NT2/D1 (cell line): ENCODE results near the gene UAP1.
A peak's percentile ranks its signal among the peaks of the same experiment; 100 is the strongest.

ENCODE experiments used
- DNase-seq: peaks from one replicate; pipeline ENCODE4 v3.0.0-alpha.2; 2011; ENCODE audit warnings: low read depth, low spot score
- H3K27me3 ChIP-seq: 2 replicates; pipeline ENCODE4 v1.6.0; 2011; ENCODE audit warnings: mild to moderate bottlenecking; ENCODE audit not compliant: insufficient read length, insufficient read depth
- H3K36me3 ChIP-seq: 2 replicates; pipeline ENCODE4 v1.6.1; 2011; ENCODE audit warnings: mild to moderate bottlenecking, low read length, mixed read lengths; ENCODE audit not compliant: insufficient read depth, insufficient read length
- H3K4me1 ChIP-seq: 2 replicates; pipeline ENCODE4 v1.5.1; 2011; ENCODE audit not compliant: insufficient read depth, insufficient read length
- H3K4me3 ChIP-seq: 2 replicates; pipeline ENCODE4 v1.5.1; 2011; ENCODE audit warnings: low read depth; ENCODE audit not compliant: insufficient read length
- H3K9ac ChIP-seq: 2 replicates; pipeline ENCODE4 v1.6.0; 2011; ENCODE audit warnings: low read depth; ENCODE audit not compliant: insufficient read length
- H3K9me3 ChIP-seq: 2 replicates; pipeline ENCODE4 v1.5.1; 2011; ENCODE audit warnings: mild to moderate bottlenecking, low read length; ENCODE audit not compliant: insufficient read depth
- SUZ12 ChIP-seq: IDR thresholded peaks from 2 replicates; pipeline ENCODE4 v1.6.1; 2011; ENCODE audit not compliant: insufficient read length, insufficient read depth; ENCODE audit errors: extremely low read depth
- YY1 ChIP-seq: IDR thresholded peaks from 2 replicates; pipeline ENCODE4 v1.6.1; 2011; ENCODE audit not compliant: insufficient read length, insufficient read depth
- ZNF274 ChIP-seq: IDR thresholded peaks from 2 replicates; pipeline ENCODE4 v1.6.1; 2011; ENCODE audit warnings: mild to moderate bottlenecking, low read depth, low read length

UAP1 gene

DNA sequence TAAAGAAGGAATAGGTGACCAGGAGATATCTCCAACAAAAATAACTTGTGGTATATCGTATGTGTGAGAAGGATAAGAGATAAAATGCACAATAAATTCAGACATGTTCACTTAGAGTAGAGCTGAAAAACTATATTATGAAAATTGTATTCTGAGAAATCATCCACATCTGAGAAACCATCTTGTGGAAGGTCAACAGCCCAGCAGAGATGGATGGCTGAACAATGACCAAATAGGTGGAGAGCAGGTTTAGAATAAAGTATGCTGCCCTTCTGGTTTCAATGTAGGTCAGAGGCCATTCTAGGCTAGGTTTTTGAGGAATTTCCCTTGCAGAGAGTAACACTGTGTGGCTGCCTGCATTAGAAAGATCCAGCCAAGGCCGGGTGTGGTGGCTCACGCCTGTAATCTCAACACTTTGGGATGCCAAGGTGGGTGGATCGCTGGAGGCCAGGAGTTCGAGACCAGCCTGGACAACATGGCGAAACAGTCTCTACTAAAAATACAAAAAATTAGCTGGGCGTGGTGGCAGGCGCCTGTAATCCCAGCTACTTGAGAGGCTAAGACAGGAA is 8.8 kb upstream of the UAP1 start:
- H3K9me3 ChIP-seq = no peaks in the 10 kb centered on the region
- no peaks in the 10 kb centered on the region for H3K4me1 ChIP-seq
- H3K36me3 ChIP-seq = no peaks in the 10 kb centered on the region
- TF ChIP-seq ZNF274 (no peak), YY1 (no peak), SUZ12 (no peak)
- no peak overlapping the region for H3K9ac ChIP-seq
- H3K4me3 ChIP-seq = no peak overlapping the region
- DNase-seq = no peak
- H3K27me3 ChIP-seq = no peaks in the 10 kb centered on the region

- Histone ChIP-seq H3K36me3 (no peaks in the 10 kb centered on the region), H3K9me3 (no peaks in the 10 kb centered on the region), H3K9ac (no peak overlapping the region), H3K4me3 (no peak overlapping the region), H3K27me3 (no peaks in the 10 kb centered on the region), H3K4me1 (no peaks in the 10 kb centered on the region)
- TF ChIP-seq SUZ12 = no peak
- TF ChIP-seq ZNF274 = no peak
- TF ChIP-seq YY1 = no peak
- no peak for DNase-seq
Measured at GRCh38 chr1:162554258-162554657, 7.3 kb upstream of the UAP1 start.

DNA sequence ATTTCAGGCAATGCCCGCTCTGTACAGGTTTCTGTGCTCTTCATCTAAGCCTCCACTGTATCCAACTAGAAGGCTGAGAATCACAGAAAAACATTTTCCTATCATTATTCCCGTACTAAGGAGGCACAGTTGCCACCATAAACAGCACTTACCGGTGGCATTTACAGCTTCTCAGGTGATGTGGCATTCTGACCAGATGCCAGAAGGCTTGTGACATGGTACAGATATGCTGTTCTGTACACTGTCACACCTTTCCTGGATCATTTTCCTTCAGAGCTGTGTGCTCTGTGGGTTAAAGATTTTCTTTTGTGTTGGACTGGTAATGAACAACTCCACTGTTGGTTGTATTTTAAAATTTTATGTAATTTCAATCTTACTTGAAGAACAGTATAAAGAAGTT is 4.0 kb upstream of the UAP1 start:
- H3K27me3 ChIP-seq = peaks cover 9% of the 10 kb centered on the region
- H3K4me1 ChIP-seq = no peaks in the 10 kb centered on the region
- no peak for DNase-seq
- no peak overlapping the region for H3K9ac ChIP-seq
- TF ChIP-seq ZNF274 = no peak
- TF ChIP-seq SUZ12 = no peak
- TF ChIP-seq YY1 = no peak
- no peaks in the 10 kb centered on the region for H3K36me3 ChIP-seq
- no peak overlapping the region for H3K4me3 ChIP-seq
- no peaks in the 10 kb centered on the region for H3K9me3 ChIP-seq

GRCh38 chr1:162560303-162561036 is 1.1 kb upstream of the UAP1 start:
- H3K4me1 ChIP-seq = no peaks in the 10 kb centered on the region
- DNase-seq = no peak
- no peaks in the 10 kb centered on the region for H3K9me3 ChIP-seq
- H3K4me3 ChIP-seq = peak overlapping the region; percentile 86
- peaks cover 1% of the 10 kb centered on the region for H3K36me3 ChIP-seq
- peak overlapping the region; percentile 86 for H3K9ac ChIP-seq
- peaks cover 11% of the 10 kb centered on the region for H3K27me3 ChIP-seq
- no peak for TF ChIP-seq SUZ12
- no peak for TF ChIP-seq ZNF274
- TF ChIP-seq YY1 = no peak

DNA sequence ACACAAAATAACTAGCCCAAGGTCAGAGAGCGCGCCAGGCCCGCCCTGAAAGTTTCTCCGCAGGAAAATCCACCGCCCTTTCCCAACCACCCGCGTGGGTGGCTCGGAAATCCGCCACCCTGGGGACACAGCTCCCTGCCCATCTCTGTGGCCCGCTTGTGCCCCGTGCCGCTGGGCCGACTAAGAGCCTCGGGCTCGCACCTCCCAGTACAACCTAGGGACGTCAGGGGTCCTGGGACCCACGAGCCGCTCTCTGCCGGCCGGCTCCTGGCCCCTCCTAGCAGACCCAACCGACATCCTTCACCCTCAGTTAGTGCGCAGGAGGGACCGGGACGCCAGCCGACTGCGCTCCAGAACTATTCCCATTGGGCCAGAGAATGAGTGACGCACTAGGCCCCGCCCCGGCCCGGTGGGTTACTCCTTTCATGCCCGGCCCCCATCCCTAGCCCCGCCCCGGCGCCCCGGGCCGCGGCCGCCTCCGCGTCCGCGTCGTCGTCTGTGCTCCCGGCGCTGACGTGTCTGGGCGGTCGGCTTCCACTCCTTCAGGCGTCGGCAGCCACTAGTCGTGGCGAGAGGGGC is 396 bp upstream of the UAP1 start:
- peak overlapping the region; percentile 97 for H3K9ac ChIP-seq
- TF ChIP-seq YY1 (no peak), SUZ12 (no peak), ZNF274 (no peak)
- DNase-seq = peak; percentile 96
- peaks cover 11% of the 10 kb centered on the region for H3K27me3 ChIP-seq
- peak overlapping the region; percentile 86 for H3K4me3 ChIP-seq
- no peaks in the 10 kb centered on the region for H3K9me3 ChIP-seq
- H3K36me3 ChIP-seq = peaks cover 8% of the 10 kb centered on the region
- H3K4me1 ChIP-seq = no peaks in the 10 kb centered on the region

DNA sequence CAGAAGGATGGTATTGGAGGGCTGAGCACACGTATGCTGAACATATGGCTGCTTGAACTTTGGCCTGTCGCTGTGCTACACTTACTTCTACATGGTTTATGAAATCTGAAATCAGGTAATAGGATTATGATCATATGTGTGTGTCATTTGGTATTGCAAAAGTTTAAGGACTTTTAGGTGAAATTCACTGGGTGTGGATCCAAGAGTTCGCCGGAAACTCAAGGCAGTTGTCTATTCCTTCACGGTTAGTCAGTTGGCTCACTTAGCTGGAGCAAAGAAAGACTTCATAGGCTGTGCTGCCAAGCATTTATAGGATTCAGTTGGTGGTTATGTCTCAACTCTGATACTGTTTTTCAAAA is 927 bp downstream of the UAP1 start:
- H3K9ac ChIP-seq = peak overlapping the region; percentile 97
- peak overlapping the region; percentile 86 for H3K4me3 ChIP-seq
- no peaks in the 10 kb centered on the region for H3K4me1 ChIP-seq
- no peaks in the 10 kb centered on the region for H3K9me3 ChIP-seq
- no peak for DNase-seq
- H3K27me3 ChIP-seq = peaks cover 11% of the 10 kb centered on the region
- TF ChIP-seq SUZ12 = no peak
- TF ChIP-seq ZNF274 = no peak
- no peak for TF ChIP-seq YY1
- H3K36me3 ChIP-seq = peaks cover 20% of the 10 kb centered on the region

GRCh38 chr1:162564762-162565218 is 3.3 kb downstream of the UAP1 start:
- DNase-seq = no peak
- no peak overlapping the region for H3K9ac ChIP-seq
- no peaks in the 10 kb centered on the region for H3K9me3 ChIP-seq
- TF ChIP-seq SUZ12 = no peak
- no peak for TF ChIP-seq ZNF274
- TF ChIP-seq YY1 = no peak
- no peaks in the 10 kb centered on the region for H3K4me1 ChIP-seq
- H3K27me3 ChIP-seq = peaks cover 11% of the 10 kb centered on the region
- peaks cover 40% of the 10 kb centered on the region for H3K36me3 ChIP-seq
- H3K4me3 ChIP-seq = no peak overlapping the region
